NOMO-1 treated with DMSO at 0.1 percent for 48 hours (cell line): ENCODE data around the gene CAMP.
"Not testable (repeated sequence)": the region's sequence is repeated elsewhere in the genome, so short reads cannot be mapped to it uniquely, and the experiment has no call there.

Experiments used
- DNase-seq: peaks from one replicate; lab custom pipeline; 2025; ENCODE audit not compliant: unreplicated experiment; lab: John Stamatoyannopoulos, UW

CAMP gene

GRCh38 chr3:48211776-48212175 is 11.5 kb upstream of the CAMP start:
- not testable (repeated sequence) for DNase-seq

- no peak for DNase-seq
Observed at GRCh38 chr3:48214225-48214624, 9.1 kb upstream of the CAMP start.

GRCh38 chr3:48215019-48215418 is 8.3 kb upstream of the CAMP start:
- no peak for DNase-seq

GRCh38 chr3:48215466-48215865 is 7.8 kb upstream of the CAMP start:
- DNase-seq, result no peak

- no peak for DNase-seq
Observed at GRCh38 chr3:48215876-48216275, 7.4 kb upstream of the CAMP start.

DNA sequence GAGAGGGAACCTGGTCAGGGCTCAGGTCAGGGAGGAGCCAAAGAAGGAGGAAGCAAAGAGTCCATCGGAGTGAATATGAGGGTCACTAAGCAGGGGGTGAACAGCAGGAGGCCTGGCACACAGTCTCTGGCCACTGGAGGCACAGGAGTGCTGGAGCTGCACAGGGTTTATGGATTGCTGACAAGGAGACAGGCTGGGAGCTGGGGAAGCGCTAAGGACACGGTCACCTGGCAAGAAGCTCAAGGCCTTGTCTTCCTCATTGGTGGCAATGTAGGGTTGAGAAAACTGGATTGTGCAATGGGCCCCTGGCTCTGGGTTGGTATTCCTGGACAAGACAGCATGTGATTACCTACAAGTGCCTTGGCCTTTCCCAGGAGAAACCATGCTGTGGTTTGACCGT is 5.8 kb upstream of the CAMP start:
- no peak for DNase-seq

- no peak for DNase-seq
Observed at GRCh38 chr3:48218537-48218936, 4.8 kb upstream of the CAMP start.

GRCh38 chr3:48219543-48219942 is 3.8 kb upstream of the CAMP start:
- no peak for DNase-seq

- no peak for DNase-seq
Observed at GRCh38 chr3:48220746-48221145, 2.5 kb upstream of the CAMP start.

DNA sequence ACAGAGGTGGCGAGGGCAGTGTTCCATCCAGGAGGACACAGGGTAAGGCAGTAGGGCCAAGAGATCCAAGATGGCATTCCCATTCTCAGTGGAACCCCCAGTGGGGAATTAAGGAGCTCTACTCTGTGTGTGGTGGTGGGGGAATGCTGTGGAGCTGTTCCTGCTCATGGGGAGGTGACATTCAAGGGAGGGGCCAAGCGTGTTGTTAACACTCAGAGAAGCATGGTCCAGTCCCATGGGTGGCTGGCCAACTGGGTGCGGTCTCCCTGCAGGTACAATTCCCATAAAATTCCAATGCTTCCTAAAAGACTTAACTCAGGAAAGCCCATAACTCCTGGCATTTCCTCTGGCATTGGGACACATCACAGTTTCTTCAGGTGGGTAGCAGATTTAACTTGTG is 2.3 kb downstream of the CAMP start:
- DNase-seq, result no peak

DNA sequence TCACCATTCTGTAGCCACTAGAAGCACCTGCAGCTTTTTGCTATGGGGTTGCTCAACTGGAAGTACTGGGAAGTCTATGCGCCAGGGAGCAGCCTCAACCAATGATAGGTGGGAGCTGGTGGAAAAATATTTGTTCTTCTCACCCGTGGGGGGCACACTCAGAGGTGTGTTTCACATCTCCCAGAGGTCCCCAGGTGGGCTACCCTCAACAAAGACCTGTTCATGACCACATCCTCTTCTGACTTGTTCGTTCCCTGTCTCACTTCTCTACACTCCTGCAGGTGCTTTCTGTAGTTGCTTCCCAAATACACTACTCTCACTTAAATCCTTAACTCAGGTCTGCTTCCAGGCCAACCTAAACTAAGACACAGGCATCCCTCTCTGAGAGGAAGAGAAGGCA is 3.6 kb downstream of the CAMP start:
- no peak for DNase-seq

GRCh38 chr3:48232232-48232631 is 8.9 kb downstream of the CAMP start:
- DNase-seq, result no peak

- peak; percentile 65 for DNase-seq
Observed at GRCh38 chr3:48232734-48233133, 9.4 kb downstream of the CAMP start.

DNA sequence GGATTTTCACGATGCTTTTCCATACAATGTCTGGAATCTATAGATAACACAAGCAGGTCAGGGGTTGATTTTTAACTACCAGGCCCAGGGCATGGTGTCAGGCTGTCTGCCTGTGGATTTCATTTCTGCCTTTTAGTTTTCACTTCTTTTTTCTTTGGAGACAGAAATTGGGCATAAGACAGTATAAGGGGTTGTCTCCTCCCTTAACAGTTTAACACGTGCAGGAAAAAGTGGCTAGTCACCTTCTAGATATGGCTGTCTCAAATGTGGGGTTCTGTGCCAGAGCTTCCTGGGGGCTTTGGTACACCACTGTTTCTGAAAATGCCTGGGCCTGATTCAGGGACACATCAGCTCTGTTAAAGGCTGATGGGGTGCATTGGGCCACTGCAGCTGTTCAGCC is 10.2 kb downstream of the CAMP start:
- peak; percentile 45 for DNase-seq

DNA sequence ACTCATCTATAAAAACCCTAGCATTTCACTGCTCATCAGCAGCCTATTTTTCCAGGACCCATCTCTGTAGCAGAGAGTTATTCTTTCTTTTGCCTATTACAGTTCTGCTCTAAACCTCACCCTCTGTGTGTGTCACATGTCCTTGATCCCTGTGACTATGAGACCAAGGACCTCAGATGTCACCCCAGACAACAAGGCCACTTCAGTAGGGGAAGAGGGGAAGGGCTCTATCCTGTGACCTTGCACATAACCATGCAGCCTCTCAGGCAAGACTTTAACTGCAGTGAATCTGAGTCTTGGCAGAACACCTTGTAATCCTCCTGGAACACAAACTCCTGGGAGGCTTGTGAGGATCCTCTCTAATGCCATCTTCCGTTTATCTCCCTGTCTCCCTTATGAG is 13.2 kb downstream of the CAMP start:
- DNase-seq, result no peak

GRCh38 chr3:48238531-48239085 is 15.3 kb downstream of the CAMP start:
- DNase-seq, result no peak

- no peak for DNase-seq
Observed at GRCh38 chr3:48240000-48240963, 17.0 kb downstream of the CAMP start.

GRCh38 chr3:48241796-48242455 is 18.6 kb downstream of the CAMP start:
- no peak for DNase-seq

- no peak for DNase-seq
Observed at GRCh38 chr3:48243886-48244285, 20.6 kb downstream of the CAMP start.

- DNase-seq, result no peak
Observed at GRCh38 chr3:48244461-48244860, 21.2 kb downstream of the CAMP start.

DNA sequence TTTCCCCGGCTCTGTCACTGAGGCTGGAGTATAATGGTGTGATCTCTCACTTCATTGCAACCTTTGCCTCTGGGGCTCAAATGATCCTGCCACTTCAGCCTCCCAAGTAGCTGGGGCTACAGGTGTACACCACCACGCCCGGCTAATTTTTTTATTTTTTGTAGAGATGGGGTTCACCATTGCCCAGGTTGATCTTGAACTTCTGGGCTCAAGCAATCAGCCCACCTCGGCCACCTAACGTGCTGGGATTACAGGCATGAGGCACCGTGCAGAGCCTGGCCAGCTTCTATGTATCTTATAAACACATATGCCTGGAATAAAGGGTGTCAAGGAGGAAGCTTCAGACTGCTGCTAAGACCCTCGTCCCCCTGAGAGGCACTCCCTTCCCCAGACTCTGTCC is 21.8 kb downstream of the CAMP start:
- no peak for DNase-seq

DNA sequence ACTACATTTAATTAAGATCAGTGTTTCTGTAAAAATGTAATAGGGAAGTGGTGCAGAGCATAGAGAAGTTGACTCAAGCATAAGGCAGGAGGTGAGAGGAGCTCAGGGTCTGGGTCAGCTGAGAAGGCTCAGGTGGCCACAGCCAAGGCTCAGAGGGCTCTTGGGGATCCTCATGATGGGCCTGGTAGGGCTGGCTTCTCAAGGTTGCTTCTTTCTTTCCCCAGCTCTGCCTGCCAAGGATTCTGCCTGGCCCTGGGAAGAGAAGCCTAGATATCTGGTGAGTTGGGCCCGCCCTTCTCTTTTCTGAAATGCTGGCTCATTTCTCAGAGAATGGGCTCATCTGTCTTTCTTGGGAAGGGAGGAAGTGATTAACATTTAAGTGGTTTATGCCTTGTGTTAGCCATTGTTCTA is 24.1 kb downstream of the CAMP start:
- DNase-seq, result peak; percentile 56
